ENCODE results near the gene CBLN1. TPM values are rescaled to one million over a fixed set of nuclear protein-coding genes. Genes with fewer than 3 reads are reported as not detected.

The CBLN1 gene
- total and polyA plus RNA-seq, 2 of the 4 experiments (the other 2 are of a cell fraction), result not detected

GRCh38 chr16:49236216-49236615 lies 45.4 kb downstream of the CBLN1 start:
- Histone ChIP-seq H3K4me3 (ENCODE audit: insufficient read depth, low read depth, low read length) (no peak overlapping the region), H2AK5ac (ENCODE audit: low read depth, low read length) (no peak overlapping the region), H3K4me2 (ENCODE audit: low read depth, low read length) (no peak overlapping the region), H3K36me3 (ENCODE audit: control insufficient read depth, insufficient read depth, low read length) (no peaks in the 10 kb centered on the region), H3K79me1 (ENCODE audit: low read depth in 1 of 2, low read length in 2 of 2) (no peaks in the 10 kb centered on the region), H2AFZ (replicated peaks; ENCODE audit: low read length, poor library complexity) (no peak overlapping the region), H4K5ac (ENCODE audit: low read depth, low read length) (no peak overlapping the region), H3K18ac (ENCODE audit: low read depth, low read length) (no peak overlapping the region), H2AK9ac (replicated peaks; ENCODE audit: low read depth, low read length, poor library complexity) (no peak overlapping the region), H2BK15ac (ENCODE audit: low read depth, low read length) (no peak overlapping the region), H3K9me3 (ENCODE audit: control insufficient read depth, insufficient read depth, low read length) (no peaks in the 10 kb centered on the region), H4K20me1 (ENCODE audit: insufficient read depth, low read length) (no peaks in the 10 kb centered on the region), H4K91ac (ENCODE audit: insufficient read depth, low read depth, low read length) (no peak overlapping the region), H2BK120ac (ENCODE audit: low read depth, low read length) (no peak overlapping the region), H2BK5ac (ENCODE audit: low read depth, low read length, poor library complexity, severe bottlenecking) (no peak overlapping the region), H3K27me3 (ENCODE audit: control insufficient read depth, insufficient read depth, low read length) (no peaks in the 10 kb centered on the region), H3K14ac (replicated peaks; ENCODE audit: low read depth, low read length) (no peak overlapping the region), H3K4me1 (ENCODE audit: control insufficient read depth, insufficient read depth, low read length) (no peaks in the 10 kb centered on the region), H3K4ac (ENCODE audit: low read depth, low read length) (no peak overlapping the region), H3K56ac (ENCODE audit: extremely low read depth, insufficient read depth, low read length) (no peak overlapping the region), H3K9me1 (ENCODE audit: insufficient read depth, low read length) (no peaks in the 10 kb centered on the region), H3K27ac (ENCODE audit: insufficient read depth, low read length) (no peak overlapping the region), H3K23ac (ENCODE audit: low read depth, low read length) (no peak overlapping the region), H2BK20ac (ENCODE audit: low read depth, low read length) (no peak overlapping the region), H3K9ac (ENCODE audit: low read depth, low read length) (no peak overlapping the region), H4K8ac (ENCODE audit: low read depth in 2 of 2, low read length in 2 of 2) (no peak overlapping the region)
- no TSS peak for BruUV-seq (replicated peaks)
- ATAC-seq (ENCODE audit: low read depth), result no peak
- CTCF ChIA-PET, result no interaction called here
- intact Hi-C loops (cut with micrococcal nuclease), result no loop called here
- POLR2A ChIA-PET (ENCODE audit: unreplicated experiment), result no interaction called here
- DNase-seq, result no peak
- TF ChIP-seq BHLHE40 (IDR thresholded peaks at IDR 0.05; ENCODE audit: low read depth, low read length) (no peak), POLR2A (IDR thresholded peaks at IDR 0.05; ENCODE audit: low read depth, low read length) (no peak), CTCF (conservative IDR thresholded peaks at IDR 0.05; ENCODE audit: low read depth, low read length) (no peak), MAFK (IDR thresholded peaks at IDR 0.05; ENCODE audit: low read depth, low read length) (no peak), CEBPB (IDR thresholded peaks at IDR 0.05; ENCODE audit: low read depth, low read length) (no peak), USF2 (IDR thresholded peaks at IDR 0.05; ENCODE audit: low read depth, low read length) (no peak), SMC3 (IDR thresholded peaks at IDR 0.05; ENCODE audit: low read depth, low read length) (no peak), MAZ (IDR thresholded peaks at IDR 0.05; ENCODE audit: borderline replicate concordance, low read depth, low read length) (no peak), CHD1 (IDR thresholded peaks at IDR 0.05; ENCODE audit: low read depth, low read length) (no peak), MXI1 (IDR thresholded peaks at IDR 0.05; ENCODE audit: borderline replicate concordance, low read depth, low read length) (no peak), FOS (IDR thresholded peaks at IDR 0.05; ENCODE audit: low read depth, low read length) (no peak), ELK1 (IDR thresholded peaks at IDR 0.05; ENCODE audit: borderline replicate concordance, low read depth, low read length) (no peak), RAD21 (IDR thresholded peaks at IDR 0.05; ENCODE audit: low read length) (no peak), NFE2L2 (IDR thresholded peaks at IDR 0.05; ENCODE audit: low read depth, low read length) (no peak), RFX5 (IDR thresholded peaks at IDR 0.05; ENCODE audit: low read depth, low read length) (no peak), RCOR1 (IDR thresholded peaks at IDR 0.05; ENCODE audit: insufficient replicate concordance, low read length) (no peak)
- dilution Hi-C loops (cut with HindIII; ENCODE audit: low sequenced_read_pairs, unreplicated experiment), result no loop called here
- no CpG with 5 or more reads among the region's 4 CpGs for WGBS, 2 experiments (ENCODE audit: extremely low coverage in 2 of 2, insufficient read length in 1 of 2)
- in situ Hi-C loops (cut with MboI; ENCODE audit: low sequenced_read_pairs), result no loop called here
